H1 (cell line): ENCODE measurements around the gene GALC. TPM values are rescaled to one million over a fixed set of nuclear protein-coding genes. Genes with fewer than 3 reads are reported as not detected.

Experiments
- CTCF ChIA-PET: fragments of 300-600 bp; sonication (Branson Sonifier 250); formaldehyde crosslinking; loops from one replicate; lab custom pipeline; 2021; ENCODE audit not compliant: partially characterized antibody; lab: Charles Lee
- POLR2A ChIA-PET: fragments of 300-600 bp; sonication (Branson Sonifier 250); formaldehyde crosslinking; loops from one replicate; lab custom pipeline; 2021; ENCODE audit warnings: inconsistent platforms; ENCODE audit not compliant: partially characterized antibody; lab: Charles Lee
- DNase-seq, 2 experiments: peaks; one replicate each; pipeline versions ENCODE4 v3.0.0 to v3.0.0-alpha.2; 2010 to 2022; ENCODE audit warnings: low spot score in 2 of 2, low read depth in 1 of 2, mixed read lengths in 1 of 2
- FAIRE-seq: peaks from 2 replicates; lab custom pipeline; 2011; peaks lifted over from hg19 to GRCh38; lab: Jason Lieb, UNC
- H2AFZ ChIP-seq: 2 replicates; pipeline ENCODE4 v1.8.1; 2012; ENCODE audit warnings: low read length, inconsistent platforms
- H2AK5ac ChIP-seq: 2 replicates; pipeline ENCODE4 v1.6.1; 2013; ENCODE audit warnings: low read depth, low read length
- H2BK120ac ChIP-seq: replicated peaks from 2 replicates; pipeline ENCODE3; 2013; ENCODE audit warnings: low read depth, low read length, inconsistent platforms
- H2BK12ac ChIP-seq: 2 replicates; pipeline ENCODE4 v1.6.1; 2013; ENCODE audit warnings: low read depth, low read length
- H2BK15ac ChIP-seq: 2 replicates; pipeline ENCODE4 v1.6.1; 2013; ENCODE audit warnings: low read length
- H2BK20ac ChIP-seq: 2 replicates; pipeline ENCODE4 v1.6.1; 2013; ENCODE audit warnings: low read length
- H2BK5ac ChIP-seq: 2 replicates; pipeline ENCODE4 v1.6.1; 2013; ENCODE audit warnings: low read depth, low read length
- H3K14ac ChIP-seq: 2 replicates; pipeline ENCODE4 v1.6.1; 2013; ENCODE audit warnings: inconsistent platforms; ENCODE audit not compliant: insufficient read length
- H3K18ac ChIP-seq: 2 replicates; pipeline ENCODE4 v1.6.1; 2013; ENCODE audit warnings: low read length; ENCODE audit errors: extremely low read depth
- H3K23ac ChIP-seq: 2 replicates; pipeline ENCODE4 v1.6.1; 2013; ENCODE audit warnings: inconsistent platforms; ENCODE audit not compliant: insufficient read length
- H3K23me2 ChIP-seq: 2 replicates; pipeline ENCODE4 v1.6.1; 2013; ENCODE audit warnings: low read depth, low read length
- H3K27ac ChIP-seq: 2 replicates; pipeline ENCODE4 v1.6.1; 2011; ENCODE audit warnings: low read depth, low read length, inconsistent platforms
- H3K27me3 ChIP-seq, 4 experiments: replicated peaks in 1 of 4; 1 replicate in 1 of 4; 2 replicates in 3 of 4; pipeline versions ENCODE4 v1.6.1 to v1.8.1; 2011 to 2013; ENCODE audit warnings: low read length in 3 of 4, mild to moderate bottlenecking in 3 of 4, inconsistent platforms in 2 of 4, mixed read lengths in 2 of 4, moderate library complexity in 1 of 4; ENCODE audit not compliant: control insufficient read depth in 3 of 4, insufficient read depth in 3 of 4; ENCODE audit errors: extremely low read depth in 1 of 4
- H3K36me3 ChIP-seq, 4 experiments: 2 replicates each; pipeline versions ENCODE4 v1.6.1 to v1.8.1; 2011 to 2013; ENCODE audit warnings: mild to moderate bottlenecking in 4 of 4, low read length in 3 of 4, moderate library complexity in 2 of 4, control low read depth in 1 of 4, inconsistent platforms in 1 of 4; ENCODE audit not compliant: insufficient read depth in 4 of 4, control insufficient read depth in 2 of 4
- H3K4ac ChIP-seq: replicated peaks from 2 replicates; pipeline ENCODE3; 2013; ENCODE audit warnings: low read length, low read depth, mixed read lengths, inconsistent platforms; ENCODE audit not compliant: insufficient read length
- H3K4me1 ChIP-seq, 4 experiments: replicated peaks in 1 of 4; 1 replicate in 1 of 4; 2 replicates in 3 of 4; pipeline versions ENCODE4 v1.6.1 to v1.8.1; 2011 to 2013; ENCODE audit warnings: low read length in 3 of 4, inconsistent platforms in 2 of 4, mixed read lengths in 1 of 4; ENCODE audit not compliant: insufficient read depth in 4 of 4, control insufficient read depth in 3 of 4
- H3K4me2 ChIP-seq, 2 experiments: 2 replicates each; pipeline versions ENCODE4 v1.6.1 to v1.8.1; 2011 to 2013; ENCODE audit warnings: low read depth in 2 of 2, low read length in 2 of 2, control low read depth in 1 of 2, inconsistent platforms in 1 of 2, mild to moderate bottlenecking in 1 of 2; ENCODE audit not compliant: insufficient read depth in 1 of 2
- H3K4me3 ChIP-seq, 4 experiments: fragments of 200-600, 300-600 bp in 1 of 4; sonication (generic), shearing (Covaris generic), sonication (Bioruptor Twin) in 1 of 4; 2 replicates each; pipeline versions ENCODE4 v1.5.1 to v1.8.1; 2011 to 2016; ENCODE audit warnings: low read length in 4 of 4, low read depth in 3 of 4, control low read depth in 2 of 4, inconsistent platforms in 2 of 4, mild to moderate bottlenecking in 2 of 4, mixed read lengths in 1 of 4, moderate library complexity in 1 of 4; ENCODE audit not compliant: insufficient read depth in 2 of 4; ENCODE audit errors: extremely low read depth in 1 of 4
- H3K56ac ChIP-seq: replicated peaks from 2 replicates; pipeline ENCODE3; 2013; ENCODE audit warnings: low read depth, mild to moderate bottlenecking, mixed read lengths, low read length, inconsistent platforms; ENCODE audit not compliant: insufficient read length
- H3K79me1 ChIP-seq: 2 replicates; pipeline ENCODE4 v1.6.1; 2013; ENCODE audit warnings: low read depth, low read length, control low read depth
- H3K79me2 ChIP-seq, 2 experiments: 2 replicates each; pipeline versions ENCODE4 v1.6.1 to v1.8.1; 2012 to 2013; ENCODE audit warnings: low read length in 2 of 2, mild to moderate bottlenecking in 2 of 2, inconsistent platforms in 1 of 2; ENCODE audit not compliant: insufficient read depth in 2 of 2, control insufficient read depth in 1 of 2
- H3K9ac ChIP-seq, 4 experiments: replicated peaks in 1 of 4; 1 replicate in 1 of 4; 2 replicates in 3 of 4; pipeline versions ENCODE4 v1.6.1 to v1.8.1; 2011 to 2013; ENCODE audit warnings: low read depth in 3 of 4, low read length in 3 of 4, control low read depth in 2 of 4, mild to moderate bottlenecking in 2 of 4, moderate library complexity in 2 of 4, inconsistent platforms in 1 of 4; ENCODE audit errors: extremely low read depth in 1 of 4
- H3K9me3 ChIP-seq, 2 experiments: 2 replicates each; pipeline versions ENCODE4 v1.6.1 to v1.8.1; 2012 to 2013; ENCODE audit warnings: mild to moderate bottlenecking in 2 of 2, moderate library complexity in 2 of 2, control low read depth in 1 of 2, inconsistent platforms in 1 of 2, low read depth in 1 of 2, low read length in 1 of 2, mixed read lengths in 1 of 2; ENCODE audit not compliant: insufficient read depth in 2 of 2
- H4K20me1 ChIP-seq, 2 experiments: replicated peaks in 1 of 2; 2 replicates each; pipeline versions ENCODE3 to v1.8.1; 2011 to 2013; ENCODE audit warnings: inconsistent platforms in 2 of 2, low read length in 2 of 2, mild to moderate bottlenecking in 1 of 2; ENCODE audit not compliant: insufficient read depth in 2 of 2, control insufficient read depth in 1 of 2
- H4K5ac ChIP-seq: 2 replicates; pipeline ENCODE4 v1.6.1; 2013; ENCODE audit warnings: low read length, low read depth, mixed read lengths, inconsistent platforms; ENCODE audit not compliant: insufficient read length
- H4K8ac ChIP-seq: 2 replicates; pipeline ENCODE4 v1.8.0; 2013; ENCODE audit warnings: mild to moderate bottlenecking, moderate library complexity, low read length, inconsistent platforms; ENCODE audit not compliant: insufficient read depth; ENCODE audit errors: extremely low read depth
- H4K91ac ChIP-seq: replicated peaks from 2 replicates; pipeline ENCODE3; 2013; ENCODE audit warnings: low read length, mixed read lengths, inconsistent platforms; ENCODE audit not compliant: insufficient read length
- CEBPB ChIP-seq: IDR thresholded peaks from 2 replicates; pipeline ENCODE4 v1.6.1; 2012; ENCODE audit warnings: low read depth, low read length
- EZH2 ChIP-seq: fragments of 200-600 bp; sonication (generic); IDR thresholded peaks from 2 replicates; pipeline ENCODE4 v1.7.1; 2012; ENCODE audit warnings: low read depth, mild to moderate bottlenecking, moderate library complexity, low read length, inconsistent platforms; ENCODE audit not compliant: severe bottlenecking
- GABPA ChIP-seq: IDR thresholded peaks from 2 replicates; pipeline ENCODE4 v1.6.1; 2011; ENCODE audit warnings: mild to moderate bottlenecking, low read length, moderate library complexity, borderline replicate concordance; ENCODE audit not compliant: insufficient read depth
- GTF2F1 ChIP-seq: IDR thresholded peaks from 2 replicates; pipeline ENCODE4 v1.6.1; 2012; ENCODE audit warnings: low read depth, low read length, improper control_type of control experiment, borderline replicate concordance
- MAFK ChIP-seq: IDR thresholded peaks from 2 replicates; pipeline ENCODE4 v1.6.1; 2012; ENCODE audit warnings: low read depth, mild to moderate bottlenecking, improper control_type of control experiment, low read length
- POLR2AphosphoS5 ChIP-seq: IDR thresholded peaks from 2 replicates; pipeline ENCODE4 v1.6.1; 2011; ENCODE audit warnings: low read depth, low read length
- TAF1 ChIP-seq: IDR thresholded peaks from 2 replicates; pipeline ENCODE4 v1.6.1; 2011; ENCODE audit warnings: mild to moderate bottlenecking, low read depth, low read length
- TCF12 ChIP-seq: IDR thresholded peaks from 2 replicates; pipeline ENCODE4 v1.6.1; 2011; ENCODE audit warnings: low read depth, mild to moderate bottlenecking, low read length
- WGBS, 2 experiments: shearing (Covaris generic) in 1 of 2; methylation state at CpG; one replicate each; pipeline versions ENCODE4 v1.1.6 to v1.1.7; 2013 to 2015; ENCODE audit warnings: low lambda C conversion rate in 2 of 2, mixed read lengths in 2 of 2, inconsistent platforms in 1 of 2, low coverage in 1 of 2, missing lambda C conversion rate in 1 of 2; ENCODE audit not compliant: insufficient replicate concordance in 2 of 2, insufficient coverage in 1 of 2, insufficient read length in 1 of 2; ENCODE audit errors: extremely low coverage in 1 of 2, missing lambda C conversion rate in 1 of 2; 5-methylcytosine and 5-hydroxymethylcytosine counted together
- polyA plus RNA-seq, 7 experiments: library from polyadenylated mRNA; depleted of rRNA in 3 of 7; stranded (reverse) in 5 of 7; unstranded in 2 of 7; fragments of >200 nt in 5 of 7; fragments of 200-250 nt in 2 of 7; gene quantifications; 1 replicate in 5 of 7; 2 replicates in 1 of 7; 4 replicates in 1 of 7; pipeline versions ENCODE4 v1.2.1 to v1.2.3, GENCODE V29; 2011 to 2013; ENCODE audit warnings: missing spikeins in 2 of 7, mixed read lengths in 2 of 7
- total RNA-seq: library from RNA; stranded (reverse); fragmentation: NEBNext Ultra II Directional; extraction: Animal tissue kit (Norgen Biotek cat#: 25700); gene quantifications from 2 replicates; pipeline ENCODE4 v1.2.1, GENCODE V29; 2021
- TF ChIP-seq, protein P1 (sequence below): IDR thresholded peaks from 2 replicates; pipeline ENCODE4 v1.6.1; 2012; ENCODE audit warnings: low read length, inconsistent platforms
- TF ChIP-seq, protein P2 (sequence below): IDR thresholded peaks from 2 replicates; pipeline ENCODE4 v1.6.1; 2011; ENCODE audit warnings: low read depth, mild to moderate bottlenecking, low read length; ENCODE audit not compliant: insufficient read depth
- TF ChIP-seq, protein P3 (sequence below): IDR thresholded peaks from 2 replicates; pipeline ENCODE4 v1.6.1; 2012; ENCODE audit warnings: inconsistent platforms

GALC gene
- total and polyA plus RNA-seq, 2 of the 8 experiments (the other 6 are each of a cell fraction or from before 2014, with no cell fraction given): 6.1 to 12.3 TPM

DNA sequence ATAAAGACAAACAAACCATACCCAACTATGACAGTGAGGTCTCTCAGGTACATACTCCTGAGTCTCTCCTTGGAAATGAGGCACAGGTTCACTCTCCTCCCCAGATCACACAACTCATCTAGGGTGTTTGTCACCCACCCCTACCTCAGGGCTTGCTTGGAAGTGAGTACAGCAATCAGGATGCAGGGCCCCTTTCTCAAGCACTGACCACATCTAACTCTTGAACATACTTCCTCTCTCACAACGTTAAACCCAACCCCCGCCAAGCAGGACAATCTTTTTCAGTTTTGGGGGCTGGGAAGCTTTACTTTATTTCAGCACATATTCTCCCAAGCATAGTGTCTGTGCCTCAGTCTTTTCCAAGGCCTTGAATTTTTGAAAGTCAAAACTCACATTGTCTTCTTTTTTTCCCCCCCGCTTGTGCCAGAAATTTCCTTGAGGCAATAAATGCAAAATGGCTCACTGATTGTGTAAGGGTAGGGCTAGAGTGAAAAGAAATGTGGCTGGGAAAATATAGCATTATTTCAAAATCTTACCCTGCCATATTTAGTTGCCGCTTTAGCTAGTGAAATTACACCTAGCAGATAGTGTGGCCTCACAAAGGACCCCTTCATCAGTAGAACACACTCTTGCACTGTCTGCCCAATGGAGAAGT lies 9.6 kb upstream of the GALC start:
- no peak overlapping the region for H2AK5ac ChIP-seq
- H3K27me3 ChIP-seq: no peaks in the 10 kb centered on the region
- H3K4me1 ChIP-seq: no peaks in the 10 kb centered on the region
- no peaks in the 10 kb centered on the region for H3K23me2 ChIP-seq
- no peak overlapping the region for H4K5ac ChIP-seq
- H3K23ac ChIP-seq: no peak overlapping the region
- 85% methylated on average over 4 of the region's 4 CpGs; no CpG with 5 or more reads in 1 of the 2 experiments for WGBS, 2 experiments
- no peak overlapping the region for H3K4me2 ChIP-seq
- CTCF ChIA-PET: interaction anchor here (0.9 to 2.2 kb wide), 3 partner anchors 11 to 58 kb away, joined by 3 to 8 read pairs (median 5); no protein-coding TSS in a partner anchor
- peak overlapping the region; percentile 60 for H2AFZ ChIP-seq
- no peak overlapping the region for H3K56ac ChIP-seq
- no peaks in the 10 kb centered on the region for H3K36me3 ChIP-seq
- no peak overlapping the region for H4K91ac ChIP-seq
- H3K14ac ChIP-seq: no peak overlapping the region
- no peak overlapping the region for H2BK12ac ChIP-seq
- H2BK20ac ChIP-seq: no peak overlapping the region
- H2BK15ac ChIP-seq: no peak overlapping the region
- H2BK120ac ChIP-seq: no peak overlapping the region
- no peak overlapping the region for H3K4me3 ChIP-seq
- no peak for DNase-seq
- no peaks in the 10 kb centered on the region for H3K79me1 ChIP-seq
- no peaks in the 10 kb centered on the region for H3K9me3 ChIP-seq
- no peaks in the 10 kb centered on the region for H4K20me1 ChIP-seq
- H3K79me2 ChIP-seq: no peaks in the 10 kb centered on the region
- FAIRE-seq: no peak
- no peak overlapping the region for H3K9ac ChIP-seq
- H4K8ac ChIP-seq: no peak overlapping the region
- no peak overlapping the region for H2BK5ac ChIP-seq
- POLR2A ChIA-PET: interaction anchor here (2.8 kb wide), 1 partner anchor 10 kb away, joined by 7 read pairs; the partner anchor contains the start of gene GALC
- no peak overlapping the region; the same call in 1 of the 2 replicates for H3K27ac ChIP-seq
- H3K18ac ChIP-seq: no peak overlapping the region
- H3K4ac ChIP-seq: no peak overlapping the region
- TF ChIP-seq, protein P1, sequence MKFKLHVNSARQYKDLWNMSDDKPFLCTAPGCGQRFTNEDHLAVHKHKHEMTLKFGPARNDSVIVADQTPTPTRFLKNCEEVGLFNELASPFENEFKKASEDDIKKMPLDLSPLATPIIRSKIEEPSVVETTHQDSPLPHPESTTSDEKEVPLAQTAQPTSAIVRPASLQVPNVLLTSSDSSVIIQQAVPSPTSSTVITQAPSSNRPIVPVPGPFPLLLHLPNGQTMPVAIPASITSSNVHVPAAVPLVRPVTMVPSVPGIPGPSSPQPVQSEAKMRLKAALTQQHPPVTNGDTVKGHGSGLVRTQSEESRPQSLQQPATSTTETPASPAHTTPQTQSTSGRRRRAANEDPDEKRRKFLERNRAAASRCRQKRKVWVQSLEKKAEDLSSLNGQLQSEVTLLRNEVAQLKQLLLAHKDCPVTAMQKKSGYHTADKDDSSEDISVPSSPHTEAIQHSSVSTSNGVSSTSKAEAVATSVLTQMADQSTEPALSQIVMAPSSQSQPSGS: no peak
- TF ChIP-seq CEBPB (no peak), GABPA (no peak), MAFK (no peak), TCF12 (no peak), POLR2AphosphoS5 (no peak), GTF2F1 (no peak), TAF1 (no peak), EZH2 (no peak)
- TF ChIP-seq, protein P2, sequence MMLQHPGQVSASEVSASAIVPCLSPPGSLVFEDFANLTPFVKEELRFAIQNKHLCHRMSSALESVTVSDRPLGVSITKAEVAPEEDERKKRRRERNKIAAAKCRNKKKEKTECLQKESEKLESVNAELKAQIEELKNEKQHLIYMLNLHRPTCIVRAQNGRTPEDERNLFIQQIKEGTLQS: no peak
- TF ChIP-seq, protein P3, sequence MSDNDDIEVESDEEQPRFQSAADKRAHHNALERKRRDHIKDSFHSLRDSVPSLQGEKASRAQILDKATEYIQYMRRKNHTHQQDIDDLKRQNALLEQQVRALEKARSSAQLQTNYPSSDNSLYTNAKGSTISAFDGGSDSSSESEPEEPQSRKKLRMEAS: no peak
